GM12801 (cell line): ENCODE measurements around the gene SLC39A11.

Source experiments
- TF ChIP-seq, protein P1 (sequence below): IDR thresholded peaks from one replicate; pipeline ENCODE4 v1.5.1; 2011; ENCODE audit warnings: control low read depth; ENCODE audit not compliant: insufficient read length; ENCODE audit errors: extremely low read depth

The SLC39A11 gene

GRCh38 chr17:73083432-73083831 lies 9.1 kb downstream of the SLC39A11 start:
- TF ChIP-seq, protein P1, sequence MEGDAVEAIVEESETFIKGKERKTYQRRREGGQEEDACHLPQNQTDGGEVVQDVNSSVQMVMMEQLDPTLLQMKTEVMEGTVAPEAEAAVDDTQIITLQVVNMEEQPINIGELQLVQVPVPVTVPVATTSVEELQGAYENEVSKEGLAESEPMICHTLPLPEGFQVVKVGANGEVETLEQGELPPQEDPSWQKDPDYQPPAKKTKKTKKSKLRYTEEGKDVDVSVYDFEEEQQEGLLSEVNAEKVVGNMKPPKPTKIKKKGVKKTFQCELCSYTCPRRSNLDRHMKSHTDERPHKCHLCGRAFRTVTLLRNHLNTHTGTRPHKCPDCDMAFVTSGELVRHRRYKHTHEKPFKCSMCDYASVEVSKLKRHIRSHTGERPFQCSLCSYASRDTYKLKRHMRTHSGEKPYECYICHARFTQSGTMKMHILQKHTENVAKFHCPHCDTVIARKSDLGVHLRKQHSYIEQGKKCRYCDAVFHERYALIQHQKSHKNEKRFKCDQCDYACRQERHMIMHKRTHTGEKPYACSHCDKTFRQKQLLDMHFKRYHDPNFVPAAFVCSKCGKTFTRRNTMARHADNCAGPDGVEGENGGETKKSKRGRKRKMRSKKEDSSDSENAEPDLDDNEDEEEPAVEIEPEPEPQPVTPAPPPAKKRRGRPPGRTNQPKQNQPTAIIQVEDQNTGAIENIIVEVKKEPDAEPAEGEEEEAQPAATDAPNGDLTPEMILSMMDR = no peak

DNA sequence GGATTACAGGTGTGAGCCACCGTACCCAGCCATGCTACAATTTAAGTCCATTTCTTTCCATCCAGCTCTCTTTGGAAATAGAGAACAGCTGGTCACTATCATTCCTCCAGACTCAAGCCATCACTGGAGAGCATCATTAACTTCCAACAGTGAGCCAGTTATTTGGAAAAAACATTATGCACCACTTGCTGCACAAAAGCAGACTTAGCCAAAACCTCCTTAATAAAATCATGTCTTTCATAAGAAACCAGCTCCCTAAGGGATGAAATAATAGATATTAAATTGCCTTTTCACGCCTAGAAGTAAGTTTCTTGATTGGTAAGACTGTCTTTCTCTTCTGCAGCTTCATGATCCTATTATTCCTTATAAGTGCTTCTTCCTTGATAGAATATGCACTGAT lies 17.9 kb downstream of the SLC39A11 start:
- TF ChIP-seq, protein P1 = no peak

DNA sequence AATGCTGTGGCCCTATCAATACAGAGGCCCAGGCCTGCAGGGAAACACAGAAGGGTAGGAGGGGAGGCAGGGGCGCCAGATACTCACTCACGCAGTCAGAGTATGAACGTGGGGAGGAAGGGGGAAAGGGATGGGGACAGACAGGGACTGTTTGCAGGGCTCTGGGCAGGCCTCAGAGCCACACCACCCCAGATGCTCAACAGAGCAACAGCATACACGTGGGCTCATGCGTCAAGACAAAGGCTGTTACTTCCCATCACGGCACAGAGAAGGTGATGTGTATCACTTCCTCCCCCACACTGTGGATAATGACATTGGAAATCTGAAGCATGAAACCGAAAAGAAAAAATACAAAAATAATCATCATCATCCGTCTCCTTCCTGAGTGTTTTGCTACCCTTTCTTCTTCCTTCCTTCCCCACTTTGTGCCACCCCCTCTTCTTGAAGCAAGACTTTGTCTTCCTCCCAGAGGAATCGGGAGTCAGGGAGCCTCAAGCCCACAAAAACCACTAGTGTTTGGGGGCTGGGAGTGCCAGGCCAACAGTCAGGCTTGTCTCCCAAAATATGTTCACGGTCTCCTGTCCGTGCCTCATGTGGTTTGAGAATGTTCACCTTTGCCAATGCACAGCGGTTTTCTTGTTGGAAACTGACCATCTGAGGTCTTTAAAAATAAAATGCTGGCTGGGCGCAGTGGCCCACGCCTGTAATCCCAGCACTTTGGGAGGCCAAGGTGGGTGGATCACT lies 20.1 kb downstream of the SLC39A11 start:
- TF ChIP-seq, protein P1 = no peak

DNA sequence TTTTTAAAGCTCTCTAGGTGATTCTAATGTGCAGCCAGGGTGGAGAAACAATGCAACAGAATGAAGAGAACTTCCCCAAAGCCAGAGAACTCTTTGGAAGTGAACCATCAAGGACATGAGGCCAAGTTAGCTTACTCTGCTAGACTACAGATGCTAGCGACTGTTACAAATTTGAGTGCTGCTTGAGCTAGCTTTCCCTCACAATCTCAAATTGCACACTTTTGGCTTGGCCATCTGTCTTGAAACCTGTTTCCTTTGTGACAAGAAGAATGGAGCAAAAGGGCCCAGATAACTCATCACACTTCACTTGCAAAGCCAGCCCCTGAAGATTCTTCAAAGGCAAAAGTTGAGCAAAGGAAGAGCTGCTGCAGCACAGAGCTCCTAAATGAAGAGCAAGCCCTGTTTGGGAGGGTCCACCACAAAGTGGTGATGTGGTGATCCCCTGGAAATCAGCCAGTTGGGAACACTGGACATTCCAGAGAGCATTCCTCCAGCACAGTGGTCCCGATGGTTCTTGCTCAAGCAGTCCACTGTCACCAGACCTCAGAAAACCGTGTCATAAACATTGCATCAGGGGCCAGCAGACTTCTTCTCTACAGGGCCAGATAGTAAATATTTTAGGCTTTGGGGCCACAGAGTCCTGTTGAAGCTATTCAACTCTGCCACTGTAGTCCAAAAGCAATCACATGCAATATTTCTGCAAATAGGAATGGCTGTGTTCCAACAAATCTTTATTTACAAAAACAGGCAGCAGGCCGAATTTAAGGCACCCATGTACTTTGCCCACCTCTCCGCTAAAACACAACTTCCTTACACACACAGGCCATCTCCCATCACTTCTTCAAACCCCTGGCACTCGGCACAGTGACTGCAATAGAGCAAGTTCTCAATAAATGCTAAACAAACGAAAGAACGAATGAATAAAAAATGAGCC lies 21.2 kb downstream of the SLC39A11 start:
- TF ChIP-seq, protein P1 = no peak

DNA sequence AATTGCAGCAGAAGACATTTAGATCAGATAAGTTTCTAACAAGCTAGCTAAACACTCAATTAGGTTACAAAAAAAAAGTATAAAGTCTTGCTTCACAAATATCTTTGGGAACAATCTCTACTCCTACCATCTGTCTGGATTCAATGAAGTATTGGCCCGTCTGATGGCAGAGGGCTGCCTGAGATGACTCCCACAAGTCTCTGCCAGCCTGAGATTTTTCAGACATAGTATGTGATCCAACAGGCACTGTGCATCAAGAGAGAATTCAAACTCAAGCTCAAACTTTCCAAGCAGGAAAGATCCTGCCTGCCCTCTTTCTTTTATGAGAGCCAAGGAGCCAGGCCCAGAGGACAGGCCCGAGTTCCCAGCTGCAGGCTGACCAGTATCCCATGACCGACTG lies 22.6 kb downstream of the SLC39A11 start:
- TF ChIP-seq, protein P1 = no peak

- TF ChIP-seq, protein P1 = no peak
Observed at GRCh38 chr17:73069164-73069770, 23.2 kb downstream of the SLC39A11 start.
